ENCODE data around the gene COBL.
A peak's percentile ranks its signal among the peaks of the same experiment; 100 is the strongest.

COBL gene

GRCh38 chr7:51113962-51114361 is 202.6 kb downstream of the COBL start:
- no peak for DNase-seq (ENCODE audit: low read depth)

DNA sequence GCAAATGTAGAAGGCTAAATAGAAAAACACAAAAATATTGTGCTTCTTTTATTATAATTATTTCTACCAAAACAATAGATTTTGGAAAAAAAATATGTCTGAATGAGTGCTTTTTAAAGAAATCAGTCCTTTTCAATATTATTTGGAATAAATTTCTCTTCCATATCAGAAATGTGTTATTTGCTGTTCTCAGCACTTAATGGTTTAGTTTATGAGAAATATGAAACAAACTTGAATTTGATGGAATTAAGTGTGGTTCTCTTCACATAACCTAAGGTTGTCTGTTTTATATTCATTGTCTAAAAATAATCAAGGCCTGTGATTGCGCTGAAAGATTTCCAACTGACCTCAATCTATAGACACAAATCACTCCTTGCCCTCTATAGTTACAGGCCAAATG is 203.0 kb downstream of the COBL start:
- DNase-seq (ENCODE audit: low read depth): no peak

- DNase-seq (ENCODE audit: low read depth): no peak
Observed at GRCh38 chr7:51111241-51111940, 205.2 kb downstream of the COBL start.

DNA sequence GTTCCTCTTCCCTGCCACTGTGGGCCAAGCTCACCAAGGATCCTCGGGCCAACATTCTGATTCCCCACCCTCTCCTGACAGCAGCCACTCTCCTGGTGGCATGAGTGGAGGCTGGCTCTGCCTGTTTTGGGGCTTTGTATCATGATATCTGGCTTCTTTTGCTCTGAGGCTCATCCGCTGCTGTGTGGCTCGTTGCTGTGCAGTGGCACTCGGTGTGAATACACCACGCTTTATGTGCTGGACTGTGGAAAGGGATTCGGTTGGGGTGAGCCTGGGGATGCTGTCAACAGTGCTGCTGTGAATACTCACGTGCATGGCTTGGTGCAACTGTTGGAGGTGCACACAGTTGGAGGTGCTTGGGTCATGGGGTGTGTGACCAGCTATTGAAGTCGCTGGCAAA is 208.5 kb downstream of the COBL start:
- DNase-seq (ENCODE audit: low read depth): no peak

DNA sequence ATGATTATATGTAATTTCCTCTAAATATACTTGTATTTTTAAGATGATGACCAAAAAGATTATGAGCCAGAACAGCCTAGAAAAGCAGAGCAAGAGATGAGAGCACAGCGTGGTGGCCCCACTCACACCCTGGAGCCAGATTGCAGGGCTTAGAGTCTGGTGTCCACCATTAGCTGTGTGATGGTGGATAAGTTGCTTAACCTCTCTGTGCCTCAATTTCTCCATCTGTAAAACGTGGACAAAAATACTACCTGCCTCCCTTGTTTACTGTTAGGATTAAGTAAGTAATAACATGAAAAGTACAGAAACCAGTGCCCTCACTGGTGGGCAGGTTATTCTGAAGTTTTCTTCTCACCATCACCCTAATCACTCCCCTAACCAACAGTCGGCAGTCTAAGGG is 212.3 kb downstream of the COBL start:
- DNase-seq (ENCODE audit: low read depth): no peak

DNA sequence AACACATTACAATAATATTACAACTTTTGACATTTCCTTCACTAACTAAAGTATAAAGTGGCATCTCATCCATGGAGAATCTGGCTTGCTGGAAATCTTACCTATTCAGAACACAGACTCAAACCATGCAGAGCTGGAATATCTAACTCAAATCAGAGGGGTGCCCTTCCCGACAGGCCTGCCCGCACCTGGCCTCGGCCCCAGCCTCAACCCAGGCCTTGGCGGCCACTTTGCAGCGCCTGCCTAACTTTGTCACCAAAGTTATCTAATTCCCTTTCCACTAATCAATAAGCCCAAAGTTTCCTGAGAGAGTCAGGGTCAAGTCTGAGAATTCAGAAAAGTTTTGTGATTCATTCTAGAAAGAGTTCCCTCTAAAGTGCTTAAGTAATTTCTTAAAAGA is 212.9 kb downstream of the COBL start:
- DNase-seq (ENCODE audit: low read depth): no peak

- peak; percentile 17 for DNase-seq (ENCODE audit: low read depth)
Observed at GRCh38 chr7:51102828-51103227, 213.8 kb downstream of the COBL start.

GRCh38 chr7:51101111-51101757 is 215.4 kb downstream of the COBL start:
- DNase-seq (ENCODE audit: low read depth): no peak

DNA sequence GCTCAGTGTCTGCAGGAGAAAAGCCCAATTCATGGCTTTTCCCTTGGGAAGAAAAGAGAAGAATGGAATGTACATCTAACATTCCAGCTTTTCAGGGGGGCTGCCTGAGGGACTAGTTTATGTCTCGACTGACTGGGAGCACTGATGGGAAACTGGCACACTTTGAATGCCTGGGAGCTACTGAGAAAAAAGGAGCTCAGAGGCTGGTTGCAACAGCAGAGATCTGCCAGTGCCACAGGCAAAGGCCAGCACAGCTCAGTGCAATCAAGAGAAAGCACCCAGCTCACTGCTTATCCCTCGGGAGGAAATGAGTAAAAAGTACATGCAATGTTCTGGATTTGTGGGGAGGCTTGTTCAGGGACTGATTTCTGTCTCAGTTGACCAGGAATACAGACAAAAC is 226.2 kb downstream of the COBL start:
- no peak for DNase-seq (ENCODE audit: low read depth)

DNA sequence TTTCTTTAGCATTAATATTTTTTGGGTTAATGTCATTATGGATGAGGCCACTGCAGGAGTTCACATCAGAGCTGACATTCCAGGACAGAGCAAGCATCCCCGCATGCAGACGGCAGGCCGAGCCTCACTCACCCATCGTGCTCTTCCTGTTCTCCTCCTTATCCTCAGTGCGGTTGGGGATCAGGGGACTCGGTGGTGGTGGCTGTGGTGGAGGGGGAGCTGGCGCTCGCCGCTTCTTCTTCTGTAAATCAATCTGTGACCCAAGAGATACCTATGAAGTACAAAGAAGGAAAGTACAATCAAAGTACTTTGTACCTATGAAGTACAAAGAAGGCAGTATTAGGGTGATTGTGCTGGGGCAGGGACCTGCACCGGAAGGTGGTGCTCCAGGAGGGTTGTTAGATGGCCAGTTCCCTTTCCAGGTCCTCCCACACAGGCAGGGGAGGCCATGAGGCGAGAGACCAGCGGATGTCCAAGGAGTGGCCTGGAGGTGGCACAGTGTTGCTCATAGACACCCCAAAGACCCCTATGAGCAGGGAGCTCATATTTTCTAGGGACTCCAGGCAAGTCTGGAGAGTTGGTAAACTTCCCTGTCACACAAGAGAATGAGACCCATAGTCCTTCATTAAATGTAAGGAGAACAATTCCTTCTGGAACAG is 231.4 kb downstream of the COBL start:
- DNase-seq (ENCODE audit: low read depth): no peak

DNA sequence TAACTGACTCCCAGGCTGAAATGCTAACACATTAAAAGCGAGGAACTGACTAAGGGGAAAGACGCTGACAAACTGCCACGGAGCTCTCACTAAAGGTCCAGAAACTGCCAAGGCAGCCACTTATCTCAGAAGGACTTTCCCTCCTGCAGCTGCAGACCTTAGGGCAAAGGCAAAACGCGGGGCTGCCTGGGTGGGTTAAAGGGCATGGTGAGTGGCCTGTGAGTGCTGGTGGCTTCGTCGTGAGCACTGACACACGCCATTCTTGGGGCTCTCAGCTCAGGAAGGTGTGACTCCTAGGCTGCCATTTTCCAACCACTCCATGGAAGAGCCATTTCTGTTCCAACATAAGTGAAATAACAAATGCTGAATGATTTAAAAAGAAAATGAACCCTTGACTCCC is 232.5 kb downstream of the COBL start:
- no peak for DNase-seq (ENCODE audit: low read depth)

- no peak for DNase-seq (ENCODE audit: low read depth)
Observed at GRCh38 chr7:51082940-51083533, 233.6 kb downstream of the COBL start.

- DNase-seq (ENCODE audit: low read depth): no peak
Observed at GRCh38 chr7:51082096-51082840, 234.3 kb downstream of the COBL start.

- DNase-seq (ENCODE audit: low read depth): no peak
Observed at GRCh38 chr7:51081270-51081890, 235.2 kb downstream of the COBL start.

GRCh38 chr7:51080622-51081269 is 235.9 kb downstream of the COBL start:
- DNase-seq (ENCODE audit: low read depth): no peak

- DNase-seq (ENCODE audit: low read depth): no peak
Observed at GRCh38 chr7:51080216-51080615, 236.4 kb downstream of the COBL start.

DNA sequence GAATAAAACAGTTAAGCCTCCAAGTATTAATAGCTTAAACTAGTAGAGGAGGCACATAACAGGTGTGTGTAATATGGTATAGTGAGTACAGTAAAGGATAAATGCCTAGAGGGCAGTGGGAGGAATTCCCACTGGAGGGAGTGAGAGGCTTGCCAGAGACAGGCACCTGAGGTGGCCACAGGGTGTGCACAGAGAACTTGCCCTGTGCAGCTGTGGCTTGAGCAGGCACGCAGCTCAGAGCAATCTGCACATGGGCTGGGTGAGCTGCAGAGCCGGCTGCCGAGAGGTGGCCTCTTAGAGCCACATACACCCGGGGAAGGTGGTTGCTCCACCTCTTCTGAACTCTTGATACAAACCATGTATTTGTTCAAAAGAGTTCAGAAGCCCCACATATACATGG is 237.1 kb downstream of the COBL start:
- DNase-seq (ENCODE audit: low read depth): no peak

- DNase-seq (ENCODE audit: low read depth): no peak
Observed at GRCh38 chr7:51078653-51079052, 238.0 kb downstream of the COBL start.

DNA sequence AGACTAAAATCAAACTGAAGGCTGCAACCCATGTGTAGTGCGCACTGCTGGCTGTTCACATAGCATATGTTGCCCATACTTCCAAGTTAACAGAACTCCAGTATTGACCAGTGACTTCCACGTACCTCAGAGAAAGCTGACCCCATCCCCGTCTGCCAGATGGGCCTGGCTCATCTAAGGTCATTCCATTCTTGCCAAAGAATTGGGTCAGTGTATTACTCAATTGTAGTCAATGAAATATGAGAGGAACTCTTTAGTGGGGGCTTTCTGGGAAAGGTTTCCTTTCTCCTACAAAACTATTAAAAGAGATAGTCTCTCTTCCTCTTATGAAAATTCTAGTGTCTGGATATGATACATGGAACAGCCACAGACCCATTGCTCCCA is 238.6 kb downstream of the COBL start:
- no peak for DNase-seq (ENCODE audit: low read depth)

DNA sequence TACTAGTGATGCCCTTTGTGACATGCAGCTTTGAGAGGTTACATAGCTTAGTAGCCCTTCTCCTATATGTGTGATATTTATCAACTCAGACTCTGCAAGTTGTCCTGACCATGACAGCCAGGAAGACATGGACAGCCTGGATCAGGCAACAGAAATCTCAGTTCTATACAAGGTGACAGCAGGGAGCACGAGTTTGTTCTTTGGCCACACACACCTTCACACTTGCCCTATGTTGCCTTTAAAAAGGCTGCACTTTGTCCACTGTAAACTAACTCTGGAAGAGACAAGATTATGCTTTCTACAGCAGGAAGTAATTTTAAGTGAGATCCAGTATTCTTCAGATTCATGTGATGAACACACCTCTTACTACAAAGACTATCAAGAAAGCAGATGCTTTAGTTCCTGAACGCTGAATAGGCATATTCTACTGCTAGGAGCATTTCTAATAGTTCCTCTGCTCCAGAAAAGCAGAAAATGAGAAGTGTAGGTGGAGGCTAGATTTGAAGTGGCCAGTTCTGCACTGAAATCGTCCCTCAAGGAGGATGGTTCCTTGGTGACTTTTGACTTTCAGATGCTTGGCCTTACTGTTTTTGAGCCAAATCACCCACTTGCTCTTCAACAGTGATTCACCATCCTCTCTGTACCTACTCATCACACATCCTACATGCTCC is 239.2 kb downstream of the COBL start:
- DNase-seq (ENCODE audit: low read depth): no peak
